HepG2 (cell line): ENCODE measurements around the gene SYCP2L. TPM values are rescaled to one million over a fixed set of nuclear protein-coding genes. Genes with fewer than 3 reads are reported as not detected.

ENCODE experiments used
- BATF2 ChIP-seq: sonication (generic); formaldehyde crosslinking; IDR thresholded peaks from 2 replicates; pipeline ENCODE4 v1.8.0; 2022; ENCODE audit warnings: mild to moderate bottlenecking, missing genetic modification reagents, moderate library complexity
- BRF2 ChIP-seq: sonication (generic); formaldehyde crosslinking; IDR thresholded peaks from 2 replicates; pipeline ENCODE4 v1.8.1; 2022; ENCODE audit warnings: mild to moderate bottlenecking, missing genetic modification reagents
- GATAD2A ChIP-seq: IDR thresholded peaks from 2 replicates; pipeline ENCODE4 v1.6.1; 2016
- GRHL1 ChIP-seq: sonication (generic); formaldehyde crosslinking; conservative IDR thresholded peaks from 2 replicates; pipeline ENCODE4 v1.8.0; 2022; ENCODE audit warnings: missing genetic modification reagents
- IKZF5 ChIP-seq: IDR thresholded peaks from 2 replicates; pipeline ENCODE4 v1.6.1; 2018; ENCODE audit warnings: missing genetic modification reagents, mild to moderate bottlenecking, missing compliant biosample characterization
- IRF2 ChIP-seq: IDR thresholded peaks from 2 replicates; pipeline ENCODE4 v1.6.1; 2018; ENCODE audit warnings: missing genetic modification reagents, missing compliant biosample characterization
- MNT ChIP-seq: fragments of 450-650 bp; IDR thresholded peaks from 2 replicates; pipeline ENCODE4 v1.6.1; 2016
- NFRKB ChIP-seq: fragments of 450-650 bp; IDR thresholded peaks from 2 replicates; pipeline ENCODE4 v1.6.1; 2017
- PHF21A ChIP-seq: sonication (generic); formaldehyde crosslinking; IDR thresholded peaks from 2 replicates; pipeline ENCODE4 v1.5.0; 2020; ENCODE audit warnings: mild to moderate bottlenecking, missing genetic modification reagents
- SIN3A ChIP-seq: IDR thresholded peaks from 2 replicates; pipeline ENCODE4 v1.6.1; 2011; ENCODE audit warnings: low read depth, mild to moderate bottlenecking, control low read depth, low read length, borderline replicate concordance
- SMYD3 ChIP-seq: sonication (generic); formaldehyde crosslinking; IDR thresholded peaks from 2 replicates; pipeline ENCODE4 v1.8.1; 2023; ENCODE audit warnings: mild to moderate bottlenecking, missing genetic modification reagents
- SYNCRIP ChIP-seq: fragments of 200-400 bp; formaldehyde crosslinking; IDR thresholded peaks from 2 replicates; pipeline ENCODE4 v1.6.1; 2018; ENCODE audit warnings: mild to moderate bottlenecking, low read depth, low read length; ENCODE audit not compliant: insufficient read depth
- THYN1 ChIP-seq: sonication (generic); formaldehyde crosslinking; IDR thresholded peaks from 2 replicates; pipeline ENCODE4 v1.8.1; 2023; ENCODE audit warnings: low read depth, mild to moderate bottlenecking, moderate library complexity, missing genetic modification reagents, borderline replicate concordance
- TIGD3 ChIP-seq: sonication (generic); formaldehyde crosslinking; IDR thresholded peaks from 2 replicates; pipeline ENCODE4 v1.5.1; 2020; ENCODE audit warnings: mild to moderate bottlenecking, missing genetic modification reagents, borderline replicate concordance
- ZNF362 ChIP-seq: sonication (generic); formaldehyde crosslinking; IDR thresholded peaks from 2 replicates; pipeline ENCODE4 v1.4.0; 2020; ENCODE audit warnings: missing genetic modification reagents, mild to moderate bottlenecking, borderline replicate concordance
- ZNF431 ChIP-seq: sonication (generic); formaldehyde crosslinking; IDR thresholded peaks from 2 replicates; pipeline ENCODE4 v1.9.0; 2022; ENCODE audit warnings: missing genetic modification reagents, low read depth, mild to moderate bottlenecking, borderline replicate concordance
- ZNF580 ChIP-seq: IDR thresholded peaks from 2 replicates; pipeline ENCODE4 v1.6.1; 2016; ENCODE audit warnings: low read depth, borderline replicate concordance
- ZNF7 ChIP-seq: IDR thresholded peaks from 2 replicates; pipeline ENCODE4 v1.6.1; 2016; ENCODE audit warnings: missing biosample characterization, missing genetic modification reagents
- polyA plus RNA-seq, 8 experiments: library from polyadenylated mRNA; depleted of rRNA in 3 of 8; stranded (reverse) in 7 of 8; unstranded in 1 of 8; fragments of >200 nt; fragmentation: Illumina TruSeq in 4 of 8; extraction: Trizol in 4 of 8; gene quantifications; 2 replicates each; pipeline versions ENCODE4 v1.2.1 to v1.2.3, GENCODE V29; 2011 to 2016; ENCODE audit warnings: low read depth in 4 of 8, missing spikeins in 1 of 8, mixed read lengths in 1 of 8; ENCODE audit not compliant: insufficient read depth in 1 of 8
- total RNA-seq, 5 experiments: library from RNA; depleted of rRNA; stranded (reverse); fragments of >200 nt; fragmentation: Illumina TruSeq; extraction: Trizol; gene quantifications; 2 replicates each; pipeline ENCODE4 v1.2.3, GENCODE V29; 2016; ENCODE audit warnings: low read depth in 1 of 5

Gene SYCP2L
- total and polyA plus RNA-seq, 2 of the 13 experiments (the other 11 are each of a cell fraction or from before 2014, with no cell fraction given), result 0.22 to 0.54 TPM

- TF ChIP-seq GRHL1 (CRISPR knock-in tag) (no peak), ZNF7 (CRISPR knock-in tag) (no peak), ZNF431 (CRISPR knock-in tag) (no peak), TIGD3 (CRISPR knock-in tag) (no peak), SYNCRIP (no peak), ZNF580 (CRISPR knock-in tag) (0 out of 2 replicates have a peak, but pooled peaks have one; percentile 20), SMYD3 (CRISPR knock-in tag) (no peak), SIN3A (0 out of 2 replicates have a peak, but pooled peaks have one; percentile 43), NFRKB (no peak), IKZF5 (CRISPR knock-in tag) (0 out of 2 replicates have a peak, but pooled peaks have one; percentile 19), IRF2 (peak; percentile 31; the same call in 1 of the 2 replicates), BRF2 (CRISPR knock-in tag) (no peak), MNT (peak; percentile 56; the same call in 1 of the 2 replicates), GATAD2A (CRISPR knock-in tag) (peak; percentile 39), THYN1 (no peak), BATF2 (CRISPR knock-in tag) (no peak), PHF21A (no peak; the same call in 1 of the 2 replicates), ZNF362 (CRISPR knock-in tag) (no peak)
These were observed 64.9 kb downstream of the SYCP2L start (continued) for GRCh38 chr6:10951675-10952282.
